Nephron (organoid): ENCODE measurements around the gene MAST2.
A peak's percentile ranks its signal among the peaks of the same experiment; 100 is the strongest.

ENCODE experiments used
- H3K27ac Mint-ChIP-seq, 3 experiments: 2 replicates each; pipeline ENCODE4 v1.8.0; 2020; ENCODE audit warnings: mixed read lengths in 3 of 3, mild to moderate bottlenecking in 2 of 3, moderate library complexity in 1 of 3
- H3K27me3 Mint-ChIP-seq: 2 replicates; pipeline ENCODE4 v1.8.0; 2021; ENCODE audit warnings: low read depth, mild to moderate bottlenecking, moderate library complexity, mixed read lengths
- H3K36me3 Mint-ChIP-seq: 2 replicates; pipeline ENCODE4 v1.8.0; 2020; ENCODE audit warnings: low read depth, mixed read lengths
- H3K4me1 Mint-ChIP-seq: 2 replicates; pipeline ENCODE4 v1.8.0; 2020; ENCODE audit warnings: mixed read lengths
- H3K4me3 Mint-ChIP-seq, 3 experiments: 2 replicates each; pipeline ENCODE4 v1.8.0; 2020; ENCODE audit warnings: mild to moderate bottlenecking in 3 of 3, mixed read lengths in 3 of 3, moderate library complexity in 2 of 3
- H3K9me3 Mint-ChIP-seq: 2 replicates; pipeline ENCODE4 v1.8.0; 2020; ENCODE audit warnings: mixed read lengths
- TF ChIP-seq, protein P1 (sequence below), 3 experiments: fragments of 200-600 bp; sonication (generic); IDR thresholded peaks; one replicate each; pipeline ENCODE4 v1.5.0; 2021; ENCODE audit warnings: antibody characterized with exemption in 3 of 3; ENCODE audit not compliant: unreplicated experiment in 3 of 3

The MAST2 gene

GRCh38 chr1:45913183-45913683 is 109.8 kb downstream of the MAST2 start:
- no peaks in the 10 kb centered on the region for H3K27me3 Mint-ChIP-seq
- no peaks in the 10 kb centered on the region for H3K9me3 Mint-ChIP-seq
- H3K4me1 Mint-ChIP-seq: peaks cover 25% of the 10 kb centered on the region
- TF ChIP-seq, protein P1, sequence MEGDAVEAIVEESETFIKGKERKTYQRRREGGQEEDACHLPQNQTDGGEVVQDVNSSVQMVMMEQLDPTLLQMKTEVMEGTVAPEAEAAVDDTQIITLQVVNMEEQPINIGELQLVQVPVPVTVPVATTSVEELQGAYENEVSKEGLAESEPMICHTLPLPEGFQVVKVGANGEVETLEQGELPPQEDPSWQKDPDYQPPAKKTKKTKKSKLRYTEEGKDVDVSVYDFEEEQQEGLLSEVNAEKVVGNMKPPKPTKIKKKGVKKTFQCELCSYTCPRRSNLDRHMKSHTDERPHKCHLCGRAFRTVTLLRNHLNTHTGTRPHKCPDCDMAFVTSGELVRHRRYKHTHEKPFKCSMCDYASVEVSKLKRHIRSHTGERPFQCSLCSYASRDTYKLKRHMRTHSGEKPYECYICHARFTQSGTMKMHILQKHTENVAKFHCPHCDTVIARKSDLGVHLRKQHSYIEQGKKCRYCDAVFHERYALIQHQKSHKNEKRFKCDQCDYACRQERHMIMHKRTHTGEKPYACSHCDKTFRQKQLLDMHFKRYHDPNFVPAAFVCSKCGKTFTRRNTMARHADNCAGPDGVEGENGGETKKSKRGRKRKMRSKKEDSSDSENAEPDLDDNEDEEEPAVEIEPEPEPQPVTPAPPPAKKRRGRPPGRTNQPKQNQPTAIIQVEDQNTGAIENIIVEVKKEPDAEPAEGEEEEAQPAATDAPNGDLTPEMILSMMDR (IDR thresholded peaks at IDR 0.05; ENCODE audit: unreplicated experiment in 3 of 3): no peak
- H3K36me3 Mint-ChIP-seq: peaks cover 4% of the 10 kb centered on the region
- peak overlapping the region; percentile 56 to 83 (median 70) for H3K27ac Mint-ChIP-seq
- peak overlapping the region in 2 of 3 experiments; percentile 9 to 20 for H3K4me3 Mint-ChIP-seq

DNA sequence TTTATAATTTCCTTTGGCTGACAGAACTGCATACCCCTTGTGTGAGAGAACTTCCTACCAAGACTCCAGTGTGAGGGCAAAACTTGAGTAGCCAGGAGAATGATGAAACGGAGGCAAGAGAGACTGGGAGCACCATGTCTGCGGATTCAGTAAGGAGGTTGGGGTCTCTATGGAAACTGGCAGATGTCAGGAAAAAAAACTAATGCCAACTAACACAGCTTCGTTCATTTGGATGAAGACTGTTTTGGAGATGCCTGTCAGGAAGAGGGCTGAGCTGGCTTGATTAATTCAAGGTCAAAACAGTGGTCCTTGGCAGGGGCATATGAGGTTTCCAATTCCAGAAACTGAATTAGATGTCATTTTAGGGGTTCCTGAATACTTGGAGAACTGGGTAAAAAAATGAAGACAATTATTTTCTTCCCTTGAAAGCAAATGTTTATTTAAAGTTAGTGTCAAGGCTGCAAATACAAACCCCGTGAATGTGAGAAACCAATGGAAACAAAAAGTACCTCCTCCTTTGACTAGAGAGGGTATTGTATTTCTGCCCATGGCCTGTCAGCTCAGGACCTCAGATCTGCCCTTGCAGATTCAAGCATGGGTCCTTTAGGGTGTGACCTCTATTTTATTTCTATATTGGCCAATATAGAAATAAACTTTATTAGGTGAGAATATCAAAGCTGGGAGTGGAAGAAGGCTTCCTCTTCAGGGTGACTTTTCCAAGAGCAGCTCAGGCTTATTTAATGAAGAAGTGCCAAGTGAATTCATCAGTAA is 110.5 kb downstream of the MAST2 start:
- TF ChIP-seq, protein P1 (IDR thresholded peaks at IDR 0.05; ENCODE audit: unreplicated experiment in 3 of 3): no peak
- H3K27ac Mint-ChIP-seq: peak overlapping the region; percentile 56 to 83 (median 70)
- H3K9me3 Mint-ChIP-seq: no peaks in the 10 kb centered on the region
- H3K36me3 Mint-ChIP-seq: peaks cover 4% of the 10 kb centered on the region
- H3K4me1 Mint-ChIP-seq: peaks cover 25% of the 10 kb centered on the region
- peak overlapping the region in 2 of 3 experiments; percentile 9 to 20 for H3K4me3 Mint-ChIP-seq
- no peaks in the 10 kb centered on the region for H3K27me3 Mint-ChIP-seq

DNA sequence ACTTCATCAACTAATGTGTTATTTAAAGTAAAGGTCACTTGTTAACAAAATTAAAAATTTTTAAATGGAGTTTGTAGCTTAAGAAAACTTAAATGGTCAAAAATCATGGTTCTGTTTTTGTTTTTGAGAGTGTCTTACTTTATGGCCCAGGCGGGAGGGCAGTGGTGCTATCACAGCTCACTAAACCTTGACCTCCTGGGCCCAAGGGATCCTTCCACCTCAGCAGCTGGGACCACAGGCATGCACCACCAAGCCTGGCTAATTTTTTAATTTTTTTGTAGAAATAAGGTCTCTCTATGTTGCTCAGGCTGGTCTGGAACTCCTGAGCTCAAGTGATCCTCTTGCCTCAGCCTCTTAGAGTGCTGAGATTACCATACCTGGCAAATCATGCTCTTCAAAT is 111.4 kb downstream of the MAST2 start:
- H3K4me1 Mint-ChIP-seq: peaks cover 25% of the 10 kb centered on the region
- H3K27me3 Mint-ChIP-seq: no peaks in the 10 kb centered on the region
- H3K9me3 Mint-ChIP-seq: no peaks in the 10 kb centered on the region
- no peak overlapping the region for H3K27ac Mint-ChIP-seq
- TF ChIP-seq, protein P1 (IDR thresholded peaks at IDR 0.05; ENCODE audit: unreplicated experiment in 3 of 3): no peak
- no peak overlapping the region for H3K4me3 Mint-ChIP-seq
- peaks cover 4% of the 10 kb centered on the region for H3K36me3 Mint-ChIP-seq

- peaks cover 4% of the 10 kb centered on the region for H3K36me3 Mint-ChIP-seq
- peaks cover 12% of the 10 kb centered on the region for H3K4me1 Mint-ChIP-seq
- no peak overlapping the region for H3K4me3 Mint-ChIP-seq
- no peaks in the 10 kb centered on the region for H3K9me3 Mint-ChIP-seq
- no peak overlapping the region for H3K27ac Mint-ChIP-seq
- TF ChIP-seq, protein P1 (IDR thresholded peaks at IDR 0.05; ENCODE audit: unreplicated experiment in 3 of 3): no peak
- H3K27me3 Mint-ChIP-seq: peaks cover 16% of the 10 kb centered on the region
Observed at GRCh38 chr1:45922374-45922773, 119.0 kb downstream of the MAST2 start.

DNA sequence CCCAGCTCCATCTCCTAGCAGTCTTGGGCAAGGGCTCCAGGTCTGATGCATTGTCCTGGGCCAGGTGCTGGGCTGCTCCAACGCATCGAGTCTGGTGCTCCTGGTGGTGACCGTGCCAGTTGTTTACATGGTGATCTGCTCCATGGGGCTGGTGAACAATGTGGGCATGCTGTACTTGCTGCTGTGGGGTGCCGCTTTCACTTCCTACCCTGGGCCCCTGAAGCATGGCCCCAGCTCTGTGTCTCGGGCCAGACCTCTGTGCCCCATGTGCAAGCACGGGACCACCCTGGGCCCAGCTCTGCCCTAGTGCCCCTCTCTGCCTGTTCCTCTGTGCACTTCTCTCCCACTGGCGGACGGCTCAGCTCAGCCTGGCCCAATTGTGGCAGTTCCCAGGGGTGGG is 119.4 kb downstream of the MAST2 start:
- no peak overlapping the region for H3K4me3 Mint-ChIP-seq
- H3K27me3 Mint-ChIP-seq: peaks cover 18% of the 10 kb centered on the region
- peaks cover 16% of the 10 kb centered on the region for H3K4me1 Mint-ChIP-seq
- H3K27ac Mint-ChIP-seq: no peak overlapping the region
- no peaks in the 10 kb centered on the region for H3K9me3 Mint-ChIP-seq
- H3K36me3 Mint-ChIP-seq: peaks cover 4% of the 10 kb centered on the region
- TF ChIP-seq, protein P1 (IDR thresholded peaks at IDR 0.05; ENCODE audit: unreplicated experiment in 3 of 3): no peak

DNA sequence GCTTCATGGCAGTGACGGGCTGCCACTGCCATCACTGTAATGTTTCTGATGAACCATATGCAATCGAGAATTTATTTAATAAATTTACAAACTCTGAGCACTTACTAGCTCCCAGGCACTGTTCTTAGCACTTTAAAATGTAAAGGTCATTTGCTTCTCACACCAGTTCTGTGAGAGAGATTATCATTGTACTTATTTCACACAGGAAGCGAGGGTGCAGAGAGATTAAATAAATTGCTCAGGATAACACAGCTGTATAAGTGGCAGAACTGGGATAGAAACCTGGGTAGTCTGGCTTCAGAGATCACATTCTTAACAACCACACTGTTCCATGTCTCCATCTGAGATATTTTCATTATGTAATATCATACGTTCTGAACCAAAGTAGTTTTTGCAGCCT is 119.9 kb downstream of the MAST2 start:
- no peaks in the 10 kb centered on the region for H3K9me3 Mint-ChIP-seq
- no peak overlapping the region for H3K27ac Mint-ChIP-seq
- TF ChIP-seq, protein P1 (IDR thresholded peaks at IDR 0.05; ENCODE audit: unreplicated experiment in 3 of 3): no peak
- H3K4me3 Mint-ChIP-seq: no peak overlapping the region
- peaks cover 18% of the 10 kb centered on the region for H3K27me3 Mint-ChIP-seq
- H3K36me3 Mint-ChIP-seq: no peaks in the 10 kb centered on the region
- H3K4me1 Mint-ChIP-seq: peaks cover 16% of the 10 kb centered on the region
